GM19239 (cell line): ENCODE data around the gene LOXL1.
"Not testable (repeated sequence)": the region's sequence is repeated elsewhere in the genome, so short reads cannot be mapped to it uniquely, and the experiment has no call there.

Experiments
- DNase-seq: peaks from one replicate; pipeline ENCODE4 v3.0.0; 2011; ENCODE audit warnings: low spot score; ENCODE audit not compliant: insufficient read length
- FAIRE-seq: peaks from 2 replicates; lab custom pipeline; 2011; peaks lifted over from hg19 to GRCh38; lab: Jason Lieb, UNC

LOXL1 gene

GRCh38 chr15:73950831-73951561 lies 24.7 kb downstream of the LOXL1 start:
- DNase-seq, result peak; percentile 75
- peak; percentile 63 for FAIRE-seq

DNA sequence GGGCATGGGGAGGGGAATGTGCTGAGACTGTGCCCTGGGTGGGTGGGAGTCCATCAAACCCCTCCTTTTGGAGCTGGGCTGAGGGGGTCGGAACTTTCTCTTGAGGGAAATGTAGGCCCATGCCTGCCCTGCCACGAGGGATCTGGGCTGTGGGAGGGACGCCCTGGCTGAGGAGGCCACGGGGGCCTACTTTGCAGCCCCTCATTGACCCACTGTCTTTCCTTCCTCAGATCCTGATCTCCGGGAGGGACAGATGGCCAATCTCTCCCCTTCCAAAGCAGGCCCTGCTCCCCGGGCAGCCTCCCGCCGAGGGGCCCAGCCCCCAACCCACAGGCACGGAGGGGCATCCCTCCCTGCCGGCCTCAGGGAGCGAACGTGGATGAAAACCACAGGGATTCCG lies 25.3 kb downstream of the LOXL1 start:
- FAIRE-seq (no peak), DNase-seq (no peak)

- DNase-seq (no peak), FAIRE-seq (no peak)
Observed at GRCh38 chr15:73952171-73952912, 26.1 kb downstream of the LOXL1 start.

DNA sequence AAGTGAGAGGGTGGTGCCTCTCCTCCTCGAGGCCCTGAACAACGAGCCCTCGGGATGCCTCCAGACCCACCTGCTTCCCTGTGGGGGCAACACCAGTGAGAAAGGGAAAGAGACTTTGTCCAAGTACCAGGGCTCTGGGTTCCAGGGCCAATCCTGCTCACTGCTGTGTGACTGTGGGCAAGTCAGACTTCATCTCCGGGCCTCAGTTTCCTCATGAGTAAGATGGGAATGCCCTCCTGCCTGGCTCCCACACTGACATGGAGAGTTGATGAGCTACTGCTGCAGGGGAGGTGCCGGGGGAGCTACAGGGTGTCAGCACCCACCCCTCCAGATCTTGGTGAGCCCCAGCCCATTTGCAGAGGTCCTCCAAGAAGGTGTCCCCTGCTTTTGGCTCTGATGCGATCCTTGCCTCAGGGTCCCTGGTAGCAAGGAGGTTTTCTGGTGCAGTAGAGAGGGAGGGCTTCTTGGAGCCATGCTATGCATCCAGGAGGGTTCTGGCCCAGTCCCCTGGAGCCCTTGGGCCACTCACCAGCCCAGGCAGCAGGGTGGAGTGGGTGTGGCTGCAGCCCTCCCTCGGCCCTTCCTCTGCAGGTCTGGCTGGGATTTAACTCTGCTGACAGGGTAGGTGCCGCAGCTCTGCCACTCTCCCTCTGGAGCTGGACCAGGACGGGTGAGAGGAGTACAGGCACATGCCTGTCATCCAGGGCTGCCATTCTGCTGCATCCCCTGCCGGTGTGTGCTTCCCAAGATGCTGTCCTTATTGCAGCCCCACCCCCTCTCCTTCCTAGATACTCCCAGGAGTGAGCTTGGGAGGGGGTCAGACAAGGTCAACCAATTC lies 26.9 kb downstream of the LOXL1 start:
- DNase-seq (no peak), FAIRE-seq (no peak)

DNA sequence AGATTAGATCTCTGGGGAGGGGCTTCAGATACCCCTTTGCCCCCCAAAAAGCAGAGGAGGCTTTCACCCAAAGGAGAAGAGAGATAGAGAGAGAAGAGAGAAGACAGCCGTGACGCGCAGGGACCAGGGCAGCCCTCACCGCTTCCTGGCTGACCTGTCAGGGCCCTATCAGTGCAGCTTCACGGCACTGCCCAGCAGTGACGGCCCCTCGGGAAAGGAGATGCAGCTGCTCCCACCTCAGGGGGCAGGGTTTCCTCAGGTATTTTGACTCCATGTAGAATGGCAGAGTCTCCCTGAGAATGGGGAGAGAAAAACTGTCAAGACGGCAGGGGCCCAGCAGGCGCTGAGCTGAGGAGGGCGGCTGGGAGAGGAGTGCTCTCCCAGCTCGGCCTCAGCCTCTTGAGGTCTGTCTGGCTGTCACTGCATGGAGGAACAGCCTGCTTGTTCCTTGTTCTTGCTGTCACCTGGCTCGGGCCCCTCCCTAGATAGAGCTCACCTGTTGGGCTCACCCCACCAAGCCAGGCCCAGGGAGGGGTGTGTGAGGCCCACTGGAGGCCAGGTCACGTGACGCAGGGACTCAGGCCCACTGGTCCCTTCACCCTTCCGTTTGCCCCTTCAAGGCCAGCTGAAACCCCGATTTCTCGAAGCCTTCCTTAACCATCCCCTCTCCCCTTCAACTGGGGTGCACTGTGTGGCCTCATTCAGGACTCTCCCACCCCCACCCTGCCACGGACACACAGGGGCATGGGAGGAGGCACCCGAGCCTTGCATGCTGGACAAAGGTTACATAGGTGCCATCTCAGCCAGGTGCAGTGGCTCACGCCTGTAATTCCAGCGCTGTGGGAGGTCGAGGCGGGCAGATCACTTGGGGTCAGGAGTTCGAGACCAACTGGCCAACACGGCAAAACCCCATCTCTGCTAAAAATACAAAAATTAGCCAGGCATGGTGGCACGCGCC lies 28.2 kb downstream of the LOXL1 start:
- no peak for DNase-seq
- FAIRE-seq, result no peak

DNA sequence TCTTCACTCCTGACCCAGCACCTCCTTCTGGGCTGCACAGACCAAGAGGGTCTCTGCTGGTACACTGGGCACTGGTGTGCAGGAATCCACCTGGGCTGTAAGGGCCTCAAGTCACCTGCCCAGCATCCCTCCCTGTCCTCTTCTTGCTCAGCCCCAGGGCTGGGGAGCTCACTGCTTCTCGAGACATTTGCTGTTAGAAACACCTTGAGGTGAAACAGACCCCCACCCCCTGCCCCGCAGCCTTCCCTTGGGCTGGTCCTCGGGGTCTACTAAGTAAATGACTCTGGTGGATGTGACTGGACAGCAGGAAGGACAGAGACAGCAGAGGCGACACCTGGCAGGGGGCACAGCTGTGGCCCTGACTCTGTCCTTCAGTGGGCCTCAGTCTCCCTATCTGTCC lies 29.1 kb downstream of the LOXL1 start:
- FAIRE-seq, result no peak

GRCh38 chr15:73955861-73956742 lies 29.8 kb downstream of the LOXL1 start:
- FAIRE-seq, result no peak

More for the DNA sequence above, 29.1 kb downstream of the LOXL1 start:
- DNase-seq, result no peak

DNA sequence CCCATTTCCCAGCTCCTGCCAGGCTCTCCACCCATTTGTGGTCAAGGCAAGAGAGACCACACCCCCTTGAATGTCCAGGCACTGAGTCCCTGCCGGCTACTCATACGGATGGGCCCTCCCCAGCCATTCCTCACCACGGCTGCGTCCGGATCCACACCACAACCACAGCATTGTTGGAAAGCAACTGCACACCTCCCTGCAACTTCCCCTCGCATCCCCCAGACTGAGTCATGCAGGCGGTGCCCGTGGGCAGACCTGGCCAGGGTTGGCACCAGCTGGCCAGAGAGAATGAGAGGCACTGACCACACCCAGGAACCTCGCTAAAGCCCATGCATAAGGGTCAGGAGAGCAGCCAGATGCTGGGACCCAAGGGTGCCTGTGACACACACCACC lies 30.5 kb downstream of the LOXL1 start:
- DNase-seq, result no peak
- FAIRE-seq, result no peak

More at GRCh38 chr15:73955861-73956742, 29.8 kb downstream of the LOXL1 start:
- DNase-seq, result no peak

- FAIRE-seq (no peak), DNase-seq (no peak)
Observed at GRCh38 chr15:73957276-73957675, 31.0 kb downstream of the LOXL1 start.

DNA sequence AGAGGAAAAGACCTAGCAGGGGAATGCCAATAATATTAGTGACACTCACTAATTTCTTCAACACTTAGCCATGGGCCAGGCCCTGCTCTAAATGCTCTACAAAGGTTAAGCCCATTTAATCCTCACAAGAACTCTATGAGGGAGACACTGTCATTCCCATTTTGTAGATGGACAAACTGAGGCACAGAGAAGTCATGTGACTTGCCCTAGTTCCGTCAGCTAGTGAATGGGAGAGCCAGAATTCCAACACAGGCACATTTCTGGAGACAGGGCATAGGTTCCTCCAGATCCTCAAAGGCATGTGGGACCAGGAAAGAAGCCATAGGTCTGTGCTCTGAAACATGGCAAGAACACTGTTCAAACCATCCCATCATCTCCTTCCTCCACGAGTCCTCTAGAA lies 31.5 kb downstream of the LOXL1 start:
- FAIRE-seq, result no peak

GRCh38 chr15:73959012-73959581 lies 32.8 kb downstream of the LOXL1 start:
- DNase-seq (no peak), FAIRE-seq (no peak)

More for the DNA sequence above, 31.5 kb downstream of the LOXL1 start:
- DNase-seq, result no peak

GRCh38 chr15:73959801-73960200 lies 33.5 kb downstream of the LOXL1 start:
- no peak for FAIRE-seq
- DNase-seq, result no peak

- not testable (repeated sequence) for FAIRE-seq, DNase-seq
Observed at GRCh38 chr15:73960472-73961070, 34.3 kb downstream of the LOXL1 start.

GRCh38 chr15:73962433-73962832 lies 36.2 kb downstream of the LOXL1 start:
- FAIRE-seq, result no peak

GRCh38 chr15:73964736-73965093 lies 38.5 kb downstream of the LOXL1 start:
- FAIRE-seq (peak; percentile 73), DNase-seq (peak; percentile 69)

More at GRCh38 chr15:73962433-73962832, 36.2 kb downstream of the LOXL1 start:
- DNase-seq, result no peak

GRCh38 chr15:73965094-73965757 lies 39.0 kb downstream of the LOXL1 start:
- FAIRE-seq (no peak), DNase-seq (no peak)

GRCh38 chr15:73965758-73966113 lies 39.5 kb downstream of the LOXL1 start:
- DNase-seq (peak; percentile 42), FAIRE-seq (peak; percentile 80)
